Naive thymus-derived CD4-positive, alpha-beta T cell (primary cell): ENCODE measurements around the gene CALML6. TPM values are rescaled to one million over a fixed set of nuclear protein-coding genes. Genes with fewer than 3 reads are reported as not detected.

Experiments used
- ATAC-seq: fragments of 150-1000 bp; cut with Tn5 transposase; 2 replicates; pipeline ENCODE4 v1.10.0; 2021; ENCODE audit warnings: mild to moderate bottlenecking, moderate library complexity
- CTCF ChIA-PET: fragments of 350-600 bp; sonication (Branson Sonifier 250); formaldehyde crosslinking; loops from one replicate; lab custom pipeline; 2021; ENCODE audit warnings: antibody characterized with exemption; lab: Charles Lee
- POLR2A ChIA-PET: fragments of 350-600 bp; sonication (Branson Sonifier 250); formaldehyde crosslinking; loops from one replicate; lab custom pipeline; 2021; ENCODE audit warnings: antibody characterized with exemption, inconsistent platforms; lab: Charles Lee
- DNase-seq, 9 donors: peaks; one replicate each; pipeline versions ENCODE4 v3.0.0 to v3.0.0-alpha.2; 2020 to 2022; ENCODE audit warnings: mixed read lengths in 1 of 9
- H3K27ac ChIP-seq: one replicate; pipeline ENCODE4 v1.7.0; 2013; ENCODE audit warnings: mild to moderate bottlenecking, low read depth, low read length, moderate library complexity
- H3K27me3 ChIP-seq, 2 donors: one replicate each; pipeline ENCODE4 v1.7.0; 2013; ENCODE audit warnings: low read length in 2 of 2, mild to moderate bottlenecking in 2 of 2, moderate library complexity in 2 of 2; ENCODE audit not compliant: control insufficient read depth in 2 of 2, insufficient read depth in 2 of 2
- H3K36me3 ChIP-seq, 3 experiments: 1 replicate in 2 of 3; 2 replicates in 1 of 3; pipeline ENCODE4 v1.7.0; 2013; ENCODE audit warnings: low read length in 3 of 3, mild to moderate bottlenecking in 3 of 3, moderate library complexity in 1 of 3; ENCODE audit not compliant: insufficient read depth in 3 of 3, control insufficient read depth in 2 of 3
- H3K4me1 ChIP-seq, 2 donors: one replicate each; pipeline ENCODE4 v1.7.0; 2013; ENCODE audit warnings: low read length in 2 of 2, mild to moderate bottlenecking in 2 of 2, moderate library complexity in 1 of 2; ENCODE audit not compliant: control insufficient read depth in 2 of 2, insufficient read depth in 2 of 2
- H3K4me3 ChIP-seq: 2 replicates; pipeline ENCODE4 v1.7.0; 2013; ENCODE audit warnings: mild to moderate bottlenecking, low read length
- H3K9me3 ChIP-seq, 3 experiments: 1 replicate in 2 of 3; 2 replicates in 1 of 3; pipeline ENCODE4 v1.7.0; 2013; ENCODE audit warnings: low read length in 3 of 3; ENCODE audit not compliant: control insufficient read depth in 2 of 3
- H3K27ac Mint-ChIP-seq, 9 donors: one replicate each; pipeline ENCODE4 v1.8.0; 2020 to 2022; ENCODE audit warnings: mixed read lengths in 9 of 9, mild to moderate bottlenecking in 8 of 9, moderate library complexity in 5 of 9, inconsistent platforms in 2 of 9
- H3K27me3 Mint-ChIP-seq, 5 donors: one replicate each; pipeline ENCODE4 v1.8.0; 2021 to 2022; ENCODE audit warnings: mixed read lengths in 5 of 5, mild to moderate bottlenecking in 1 of 5
- H3K36me3 Mint-ChIP-seq, 5 donors: one replicate each; pipeline ENCODE4 v1.8.0; 2020 to 2022; ENCODE audit warnings: mixed read lengths in 5 of 5, mild to moderate bottlenecking in 3 of 5, inconsistent platforms in 1 of 5
- H3K4me1 Mint-ChIP-seq, 7 donors: one replicate each; pipeline ENCODE4 v1.8.0; 2020 to 2022; ENCODE audit warnings: mixed read lengths in 7 of 7, mild to moderate bottlenecking in 3 of 7, inconsistent platforms in 1 of 7
- H3K4me3 Mint-ChIP-seq, 10 donors: one replicate each; pipeline ENCODE4 v1.8.0; 2020 to 2022; ENCODE audit warnings: mild to moderate bottlenecking in 10 of 10, mixed read lengths in 10 of 10, moderate library complexity in 6 of 10, inconsistent platforms in 2 of 10
- H3K9me3 Mint-ChIP-seq, 11 donors: one replicate each; pipeline ENCODE4 v1.8.0; 2020 to 2022; ENCODE audit warnings: mixed read lengths in 11 of 11, mild to moderate bottlenecking in 4 of 11, inconsistent platforms in 1 of 11, moderate library complexity in 1 of 11
- intact Hi-C, 2 donors: fragments of 100-400 bp; cut with micrococcal nuclease; formaldehyde crosslinking; loops; one replicate each; pipeline ENCODE4 v1.15.1; 2023
- polyA plus RNA-seq, 2 donors: library from polyadenylated mRNA; unstranded; fragments of 300-500 nt; fragmentation: Illumina TruSeq; gene quantifications; one replicate each; pipeline ENCODE4 v1.2.3, GENCODE V29; 2021
- total RNA-seq, 6 experiments: library from RNA in 5 of 6; stranded (reverse) in 5 of 6; gene quantifications; 1 replicate in 5 of 6; 2 replicates in 1 of 6; pipeline ENCODE4 v1.2.3 and lab custom pipeline; 2021 to 2026

CALML6 gene
- total RNA-seq (1 to 10 TPM in 3 of 5 experiments, under 1 TPM in 1, not detected in 1; 0.94 to 2.5 (median 1.4) TPM), polyA plus RNA-seq (not detected), total RNA-seq (lab: John Stamatoyannopoulos, UW) (1.5 reads per million, percentile 4 among the genes with 10 or more reads in this experiment)

GRCh38 chr1:1914971-1915692 lies at the start of gene CALML6:
Gene CALML6 (plus strand): TSS chr1:1915260. CDS start chr1:1915281, 21 bp downstream.
- DNase-seq (no peak), ATAC-seq (no peak)
- no peak within 1 kb of the TSS for H3K4me3 ChIP-seq
- H3K4me1 ChIP-seq, result peaks cover 7 to 16% of the 10 kb centered on the region in 2 donors
- H3K9me3 ChIP-seq, result no peaks in the 10 kb centered on the region
- Mint-ChIP-seq H3K27me3 (peaks cover 0 to 5% (median 0%) of the 10 kb centered on the region in 5 donors), H3K4me1 (peaks cover 2 to 11% (median 3%) of the 10 kb centered on the region in 7 donors), H3K4me3 (no peak within 1 kb of the TSS), H3K27ac (no peak within 1 kb of the TSS), H3K36me3 (no peaks in the 10 kb centered on the region), H3K9me3 (peaks cover 0 to 2% (median 0%) of the 10 kb centered on the region in 11 donors)
- POLR2A ChIA-PET, result no interaction called here
- no peak within 1 kb of the TSS for H3K27ac ChIP-seq
- intact Hi-C loops, result loop anchor here (5.0 to 10.0 kb wide), 3 partner anchors 387 to 670 kb away; partner anchors contain the start of genes PANK4 (in 1 of the 2) and PRXL2B (in 1 of the 2)
- H3K36me3 ChIP-seq, result no peaks in the 10 kb centered on the region
- CTCF ChIA-PET, result interaction anchor here (0.6 kb wide), 1 partner anchor 259 kb away, joined by 3 read pairs; no protein-coding TSS in a partner anchor
- H3K27me3 ChIP-seq, result no peaks in the 10 kb centered on the region

- intact Hi-C loops, result no loop called here
- no peak for ATAC-seq
- Histone ChIP-seq H3K4me1 (peaks cover 21 to 46% of the 10 kb centered on the region in 2 donors), H3K4me3 (no peak overlapping the region), H3K27ac (no peak overlapping the region), H3K9me3 (no peaks in the 10 kb centered on the region), H3K36me3 (no peaks in the 10 kb centered on the region), H3K27me3 (no peaks in the 10 kb centered on the region)
- Mint-ChIP-seq H3K36me3 (peaks cover 0 to 14% (median 5%) of the 10 kb centered on the region in 5 donors), H3K27ac (peak overlapping the region in 1 of 9 donors; percentile 14), H3K9me3 (peaks cover 0 to 3% (median 0%) of the 10 kb centered on the region in 11 donors), H3K4me1 (peaks cover 44 to 80% (median 72%) of the 10 kb centered on the region in 7 donors), H3K27me3 (no peaks in the 10 kb centered on the region), H3K4me3 (no peak overlapping the region)
- DNase-seq, result no peak
- CTCF ChIA-PET, result no interaction called here
- POLR2A ChIA-PET, result no interaction called here
Measured at GRCh38 chr1:1867164-1867563, 47.9 kb upstream of the CALML6 start.

GRCh38 chr1:1869469-1869868 lies 45.6 kb upstream of the CALML6 start:
- H3K4me1 Mint-ChIP-seq, result peaks cover 40 to 79% (median 71%) of the 10 kb centered on the region in 7 donors
- peaks cover 0 to 4% (median 0%) of the 10 kb centered on the region in 11 donors for H3K9me3 Mint-ChIP-seq
- DNase-seq (no peak), ATAC-seq (peak; percentile 54)
- peaks cover 0 to 4% (median 4%) of the 10 kb centered on the region in 3 experiments for H3K36me3 ChIP-seq
- peak overlapping the region in 6 of 9 donors; percentile 29 to 83 (median 69) for H3K27ac Mint-ChIP-seq
- H3K4me3 Mint-ChIP-seq, result peak overlapping the region in 4 of 10 donors; percentile 3 to 46 (median 20)
- ChIA-PET CTCF (interaction anchor here (0.6 to 0.7 kb wide), 2 partner anchors 40 to 159 kb away, joined by 3 read pairs; no protein-coding TSS in a partner anchor), POLR2A (interaction anchor here (0.7 to 1.0 kb wide), 2 partner anchors 18 kb away, joined by 3 read pairs; no protein-coding TSS in a partner anchor)
- H3K4me1 ChIP-seq, result peaks cover 32 to 40% of the 10 kb centered on the region in 2 donors
- no peak overlapping the region for H3K27ac ChIP-seq
- no peaks in the 10 kb centered on the region for H3K9me3 ChIP-seq
- H3K36me3 Mint-ChIP-seq, result peaks cover 0 to 14% (median 5%) of the 10 kb centered on the region in 5 donors
- no peaks in the 10 kb centered on the region for H3K27me3 ChIP-seq
- no peaks in the 10 kb centered on the region for H3K27me3 Mint-ChIP-seq
- no peak overlapping the region for H3K4me3 ChIP-seq
- intact Hi-C loops, result no loop called here

DNA sequence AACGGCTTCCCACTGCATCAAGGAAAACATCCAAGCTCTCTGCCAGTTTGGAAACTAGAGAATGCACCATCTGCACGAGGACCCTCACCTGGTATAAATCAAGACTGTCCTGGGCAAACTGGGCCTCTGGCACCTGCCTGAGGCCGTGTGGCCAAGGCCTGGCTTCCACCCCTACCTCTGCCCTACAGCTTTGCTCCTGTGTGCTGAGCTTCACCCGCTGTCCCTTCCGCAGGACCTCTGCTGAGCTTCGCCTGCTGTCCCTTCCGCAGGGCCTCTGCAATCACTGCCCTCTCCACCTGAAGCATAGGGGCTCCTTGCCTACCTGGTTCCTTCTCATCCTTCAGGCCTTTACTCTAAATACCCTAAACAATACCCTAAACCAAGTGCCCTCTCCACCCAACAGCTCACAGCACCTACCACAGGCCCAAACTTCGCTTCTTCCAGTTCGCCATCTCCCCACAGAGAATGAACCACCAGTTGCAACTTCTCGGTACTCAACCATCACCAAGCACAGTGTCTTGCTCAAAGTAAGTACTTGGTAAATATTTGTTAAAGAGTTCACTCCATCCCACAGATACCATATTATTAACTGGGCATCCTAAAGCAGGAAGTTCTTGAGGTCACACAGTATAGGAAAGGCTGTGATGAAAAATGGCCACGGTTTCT lies 42.6 kb upstream of the CALML6 start:
- POLR2A ChIA-PET, result no interaction called here
- H3K27ac ChIP-seq, result no peak overlapping the region
- peak overlapping the region in 8 of 9 donors; percentile 14 to 76 (median 51) for H3K27ac Mint-ChIP-seq
- no peaks in the 10 kb centered on the region for H3K27me3 Mint-ChIP-seq
- no peaks in the 10 kb centered on the region for H3K9me3 ChIP-seq
- H3K27me3 ChIP-seq, result no peaks in the 10 kb centered on the region
- DNase-seq (no peak), ATAC-seq (no peak)
- peaks cover 43 to 82% (median 80%) of the 10 kb centered on the region in 7 donors for H3K4me1 Mint-ChIP-seq
- H3K36me3 ChIP-seq, result peaks cover 0 to 21% (median 4%) of the 10 kb centered on the region in 3 experiments
- H3K36me3 Mint-ChIP-seq, result peaks cover 5 to 23% (median 17%) of the 10 kb centered on the region in 5 donors
- CTCF ChIA-PET, result interaction anchor here (0.6 kb wide), 1 partner anchor 63 kb away, joined by 3 read pairs; no protein-coding TSS in a partner anchor
- H3K4me1 ChIP-seq, result peaks cover 31 to 53% of the 10 kb centered on the region in 2 donors
- intact Hi-C loops, result no loop called here
- peak overlapping the region in 7 of 10 donors; percentile 5 to 57 (median 33) for H3K4me3 Mint-ChIP-seq
- H3K4me3 ChIP-seq, result no peak overlapping the region
- H3K9me3 Mint-ChIP-seq, result peaks cover 0 to 4% (median 0%) of the 10 kb centered on the region in 11 donors

- Mint-ChIP-seq H3K9me3 (peaks cover 0 to 4% (median 0%) of the 10 kb centered on the region in 11 donors), H3K27me3 (no peaks in the 10 kb centered on the region), H3K4me3 (peak overlapping the region in 1 of 10 donors; percentile 5), H3K36me3 (peaks cover 5 to 24% (median 16%) of the 10 kb centered on the region in 5 donors), H3K27ac (peak overlapping the region in 6 of 9 donors; percentile 14 to 76 (median 51)), H3K4me1 (peaks cover 48 to 83% (median 82%) of the 10 kb centered on the region in 7 donors)
- H3K27me3 ChIP-seq, result no peaks in the 10 kb centered on the region
- no peaks in the 10 kb centered on the region for H3K9me3 ChIP-seq
- H3K36me3 ChIP-seq, result peaks cover 0 to 26% (median 4%) of the 10 kb centered on the region in 3 experiments
- no peak overlapping the region for H3K4me3 ChIP-seq
- H3K27ac ChIP-seq, result no peak overlapping the region
- no peak for ATAC-seq
- ChIA-PET CTCF (no interaction called here), POLR2A (no interaction called here)
- intact Hi-C loops, result no loop called here
- peaks cover 36 to 54% of the 10 kb centered on the region in 2 donors for H3K4me1 ChIP-seq
- no peak for DNase-seq
Measured at GRCh38 chr1:1873186-1873585, 41.9 kb upstream of the CALML6 start.

DNA sequence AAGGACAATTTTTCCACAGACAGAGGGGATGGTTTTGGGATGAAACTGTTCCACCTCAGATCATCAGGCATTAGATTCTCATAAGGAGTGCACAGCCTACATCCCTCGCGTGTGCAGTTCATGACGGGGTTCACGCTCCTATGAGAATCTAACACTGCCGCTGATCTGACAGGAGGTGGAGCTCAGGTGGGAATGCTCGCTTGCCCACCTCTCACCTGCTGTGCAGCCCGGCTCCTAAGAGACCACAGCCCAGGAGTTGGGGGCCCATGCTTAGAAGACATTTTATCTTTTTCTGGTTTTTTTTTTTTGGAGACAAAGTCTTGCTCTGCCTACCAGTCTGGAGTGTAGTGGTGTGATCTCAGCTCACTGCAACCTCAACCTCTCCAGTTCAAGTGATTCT lies 40.2 kb upstream of the CALML6 start:
- no peak overlapping the region for H3K27ac ChIP-seq
- DNase-seq, result no peak
- Mint-ChIP-seq H3K4me1 (peaks cover 54 to 91% (median 85%) of the 10 kb centered on the region in 7 donors), H3K27ac (peak overlapping the region in 2 of 9 donors; percentile 21 to 38), H3K36me3 (peaks cover 8 to 33% (median 21%) of the 10 kb centered on the region in 5 donors), H3K4me3 (peak overlapping the region in 4 of 10 donors; percentile 6 to 56 (median 18)), H3K27me3 (no peaks in the 10 kb centered on the region), H3K9me3 (peaks cover 0 to 3% (median 0%) of the 10 kb centered on the region in 11 donors)
- no peaks in the 10 kb centered on the region for H3K27me3 ChIP-seq
- H3K36me3 ChIP-seq, result peaks cover 0 to 30% (median 4%) of the 10 kb centered on the region in 3 experiments
- POLR2A ChIA-PET, result interaction anchor here (0.7 kb wide), 1 partner anchor 64 kb away, joined by 9 read pairs; no protein-coding TSS in a partner anchor
- H3K4me3 ChIP-seq, result no peak overlapping the region
- CTCF ChIA-PET, result no interaction called here
- no peak for ATAC-seq
- intact Hi-C loops, result no loop called here
- peaks cover 45 to 62% of the 10 kb centered on the region in 2 donors for H3K4me1 ChIP-seq
- no peaks in the 10 kb centered on the region for H3K9me3 ChIP-seq
